CD4-positive, alpha-beta T cell treated with Interleukin-2 at 100 ng/mL for 4 hours (primary cell): ENCODE measurements around the gene DOCK4.
"Not testable (repeated sequence)": the region's sequence is repeated elsewhere in the genome, so short reads cannot be mapped to it uniquely, and the experiment has no call there.

Experiments used
- DNase-seq: peaks from one replicate; pipeline ENCODE4 v3.0.0-alpha.2; 2020; ENCODE audit warnings: low spot score

DOCK4 gene

DNA sequence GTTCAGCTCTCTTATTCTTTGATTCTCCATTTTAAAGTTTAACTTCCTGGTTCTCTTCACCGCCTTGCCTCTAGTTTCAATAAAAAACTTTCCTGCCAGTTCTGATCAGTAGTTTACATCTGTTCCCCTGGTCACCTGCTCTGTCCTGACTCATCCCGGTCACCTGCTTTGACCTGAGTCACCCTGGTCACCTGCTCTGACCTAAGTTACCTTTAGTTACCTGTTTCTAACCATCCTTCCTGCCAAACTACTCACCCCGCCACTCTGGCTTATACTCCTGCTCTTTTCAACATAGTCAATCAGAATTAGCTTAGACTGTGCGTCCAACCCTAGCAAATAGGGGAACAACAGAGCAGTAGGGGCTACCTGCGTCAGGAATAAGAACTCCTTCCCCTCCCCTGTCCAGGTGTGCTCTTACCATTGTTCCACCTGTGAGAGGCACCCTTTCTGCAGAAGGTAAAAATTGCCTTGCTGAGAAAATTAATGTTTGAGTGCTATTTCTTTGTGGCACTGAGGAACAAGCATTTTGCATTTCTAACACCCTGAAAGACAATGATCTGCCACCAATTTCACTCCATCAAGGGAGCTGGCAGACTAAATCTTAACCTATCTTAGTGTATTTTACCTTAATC is 263.6 kb downstream of the DOCK4 start:
- DNase-seq: no peak

DNA sequence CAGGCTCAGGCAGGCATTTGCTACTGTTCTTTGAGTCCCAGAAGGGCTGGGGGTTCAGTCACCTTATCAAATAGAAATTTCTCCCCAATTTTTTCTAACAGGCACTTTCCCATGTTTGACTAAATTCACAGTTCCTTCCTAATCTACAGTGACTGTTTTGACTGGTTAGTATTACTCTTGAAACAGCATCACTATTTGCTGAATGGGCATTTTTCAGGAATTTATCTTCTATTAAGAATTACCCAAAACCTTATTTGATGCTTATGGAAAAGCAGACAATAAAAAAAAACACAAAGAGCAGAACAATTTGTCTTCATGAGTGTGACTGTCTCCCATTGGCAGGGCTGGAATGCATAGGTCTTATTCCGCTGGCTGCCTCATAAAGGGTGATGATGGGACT is 269.0 kb downstream of the DOCK4 start:
- DNase-seq: no peak

DNA sequence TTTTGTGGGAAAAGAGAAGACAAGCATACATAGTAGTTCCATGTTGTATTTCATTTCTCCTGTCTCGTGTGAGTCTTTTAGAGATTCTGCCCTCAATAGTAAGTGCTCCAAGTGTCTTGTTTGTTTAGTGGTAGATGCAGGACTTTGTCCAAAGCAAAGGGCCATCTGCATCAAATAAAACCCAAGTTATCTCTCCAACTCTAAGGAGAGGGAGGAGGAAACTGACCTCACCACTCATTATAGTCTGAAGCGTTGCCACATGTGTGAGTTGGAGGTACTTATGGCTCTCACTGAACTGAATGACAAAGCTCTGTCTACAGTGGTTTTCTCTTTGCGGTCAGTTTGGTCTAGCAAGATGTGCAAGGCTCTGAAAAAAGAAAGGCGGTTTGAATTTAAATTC is 272.6 kb downstream of the DOCK4 start:
- no peak for DNase-seq

DNA sequence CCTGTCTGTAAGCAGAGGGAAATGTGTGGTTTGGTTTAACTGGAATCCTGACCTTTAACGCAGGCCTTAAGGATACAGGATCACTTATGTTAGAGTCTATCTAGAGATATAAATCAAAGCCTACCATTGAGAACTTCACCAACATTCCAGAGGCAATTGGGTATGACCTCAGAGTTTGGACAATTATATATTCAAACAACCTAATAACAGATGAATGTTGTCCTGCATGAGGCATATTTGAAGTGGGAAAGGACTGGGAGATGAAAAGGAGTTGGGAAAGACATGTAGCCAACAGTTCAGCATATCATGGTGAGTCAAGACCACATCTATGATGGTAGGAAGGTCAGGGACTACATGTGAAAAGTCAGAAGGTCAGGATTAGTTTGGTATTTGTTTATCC is 274.2 kb downstream of the DOCK4 start:
- no peak for DNase-seq

DNA sequence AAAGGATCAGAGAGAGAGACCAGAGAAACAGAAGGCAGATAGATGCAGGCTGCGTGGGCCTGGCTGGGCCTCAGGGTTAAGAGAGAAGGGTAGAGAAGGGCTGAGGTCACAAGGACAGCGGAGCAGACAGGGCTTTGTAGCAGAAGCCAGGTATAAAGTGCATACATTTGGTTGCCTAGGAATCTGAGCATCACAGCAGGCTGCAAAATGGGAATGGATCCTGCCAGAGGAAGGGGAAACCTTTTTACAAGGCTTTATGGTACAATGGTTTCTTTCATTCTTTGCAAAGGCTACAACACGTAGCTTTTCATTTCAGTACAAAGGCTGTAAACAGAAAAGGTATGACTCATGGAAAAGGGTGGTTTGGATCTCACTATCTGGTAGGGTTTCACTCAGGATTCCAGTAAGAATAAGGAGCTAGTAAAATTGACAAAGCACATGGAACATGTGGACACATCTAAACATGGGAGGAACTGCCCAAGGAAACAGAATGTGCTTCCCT is 275.1 kb downstream of the DOCK4 start:
- DNase-seq: no peak

DNA sequence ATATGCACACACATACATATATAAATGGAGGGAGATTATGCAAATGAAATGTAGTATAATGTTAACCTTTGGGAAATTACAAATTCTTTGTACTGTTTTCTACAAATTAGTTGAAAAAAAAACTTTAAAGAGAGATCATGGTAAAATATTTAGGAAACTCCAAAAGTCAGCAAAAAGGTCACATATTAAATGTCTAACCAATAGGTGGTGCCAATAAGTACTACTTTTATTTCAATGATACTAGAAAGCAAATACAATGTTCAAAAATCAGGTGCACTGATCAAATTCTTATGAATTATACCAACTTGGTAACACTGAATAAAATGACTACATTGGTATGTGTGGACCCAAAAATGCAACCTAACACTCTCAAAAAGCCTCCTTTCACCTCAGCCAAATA is 276.9 kb downstream of the DOCK4 start:
- DNase-seq: no peak

DNA sequence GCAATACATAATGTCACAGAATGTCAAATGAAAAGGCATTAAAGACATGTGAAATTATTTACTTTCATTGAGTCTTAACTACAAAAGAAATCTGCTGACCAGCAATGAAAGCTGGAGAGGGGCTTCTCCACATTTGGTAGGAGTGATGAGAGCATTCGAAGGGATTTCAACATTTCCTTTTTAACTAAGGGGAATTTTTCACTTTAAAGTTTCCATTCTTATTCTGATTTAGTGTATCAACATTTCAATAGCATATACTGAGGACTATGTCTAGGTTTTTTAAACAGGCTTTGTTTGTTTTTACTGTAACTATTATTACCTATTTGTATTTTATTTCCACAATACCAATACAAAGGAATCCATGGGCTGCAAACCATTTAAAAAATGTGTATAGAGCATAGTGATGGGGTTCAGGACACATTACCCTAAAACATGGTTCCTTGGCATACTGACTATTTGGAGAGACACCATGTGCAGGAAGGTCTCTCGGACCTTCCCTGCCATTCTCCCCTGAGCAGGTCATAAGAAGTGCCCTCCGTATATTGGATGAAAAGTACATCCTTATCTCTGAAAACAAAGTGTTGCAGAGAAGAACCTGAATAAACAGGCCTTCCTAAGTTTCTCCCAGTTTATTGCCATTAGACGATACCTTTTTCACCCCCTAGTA is 278.7 kb downstream of the DOCK4 start:
- no peak for DNase-seq

DNA sequence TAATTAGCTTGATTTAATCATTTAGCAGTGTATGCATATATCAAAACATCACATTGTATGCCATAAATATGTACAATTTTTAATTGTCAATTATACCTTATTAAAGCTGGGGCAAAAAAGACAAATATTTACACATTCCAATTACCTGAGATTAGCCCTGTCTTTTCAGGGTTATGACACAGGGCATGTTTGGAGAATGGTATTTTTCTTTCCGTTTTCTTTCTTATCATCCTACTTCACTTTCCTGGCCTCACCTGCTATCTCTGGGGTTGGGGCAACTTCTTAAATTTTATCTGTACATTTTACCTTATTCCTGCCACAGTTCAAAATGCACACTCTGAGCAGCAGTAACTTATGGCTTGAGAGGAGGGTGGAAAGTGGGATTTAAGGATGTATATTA is 285.9 kb downstream of the DOCK4 start:
- DNase-seq: no peak

DNA sequence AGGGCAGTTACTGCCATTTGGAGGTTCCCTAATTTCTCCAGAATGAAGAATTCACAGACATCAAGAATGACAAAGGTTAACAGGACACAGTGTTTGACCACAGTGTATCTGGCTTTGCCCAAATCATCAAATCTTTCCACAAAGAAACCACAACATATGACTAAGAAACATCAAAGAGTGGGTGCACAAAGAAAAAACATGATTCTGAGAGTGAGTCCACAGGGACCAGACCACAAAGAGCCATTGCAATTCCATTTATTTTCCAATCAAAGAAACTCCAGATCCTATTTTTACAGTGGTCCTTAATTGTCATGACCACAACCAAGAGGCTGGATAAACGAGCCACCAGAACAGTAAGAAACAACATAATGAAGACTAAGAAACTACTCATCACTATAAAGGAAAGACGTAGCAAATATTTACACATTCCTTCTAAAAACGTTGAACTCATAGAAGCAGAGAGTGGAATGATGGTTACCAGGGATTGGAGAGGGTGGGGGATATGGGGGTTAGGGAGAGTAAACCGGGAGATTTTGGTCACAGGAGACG is 286.5 kb downstream of the DOCK4 start:
- no peak for DNase-seq

DNA sequence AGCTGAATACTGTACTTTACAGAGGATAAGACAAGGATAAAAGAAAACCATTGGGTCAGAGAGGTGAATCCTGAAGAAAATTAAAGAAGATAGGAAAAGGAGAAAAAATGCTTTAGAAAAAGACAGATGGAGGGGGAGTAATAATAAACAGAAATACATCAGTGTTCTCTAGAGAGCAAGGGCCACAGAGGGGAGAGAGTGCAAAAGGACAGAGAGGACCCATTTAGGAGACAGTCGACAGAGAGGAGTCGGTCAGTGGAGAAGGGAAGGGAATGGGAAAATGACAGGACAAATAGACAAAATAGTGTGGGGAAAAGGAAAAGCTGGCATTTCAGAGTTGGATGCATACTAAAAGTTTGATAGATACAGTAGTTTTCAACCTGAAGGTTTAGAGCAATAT is 287.0 kb downstream of the DOCK4 start:
- DNase-seq: no peak

DNA sequence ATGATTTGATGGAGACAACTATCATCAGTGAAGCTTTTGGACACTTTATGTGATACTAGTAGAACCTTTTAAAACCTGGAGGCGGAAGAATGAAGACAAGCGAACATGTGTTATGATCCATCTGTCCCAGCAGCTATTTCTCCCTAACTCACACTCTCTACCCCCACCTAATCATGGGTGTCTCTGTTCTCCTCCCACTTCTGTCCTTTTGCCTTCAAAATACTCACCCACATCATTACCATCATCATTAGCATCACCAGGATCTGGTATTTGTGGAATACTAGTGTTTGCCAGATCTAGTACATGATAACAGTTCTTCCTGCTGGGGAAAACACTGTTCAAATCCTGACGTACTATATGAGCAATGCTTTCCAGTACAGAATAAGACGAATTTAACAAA is 287.7 kb downstream of the DOCK4 start:
- DNase-seq: no peak

DNA sequence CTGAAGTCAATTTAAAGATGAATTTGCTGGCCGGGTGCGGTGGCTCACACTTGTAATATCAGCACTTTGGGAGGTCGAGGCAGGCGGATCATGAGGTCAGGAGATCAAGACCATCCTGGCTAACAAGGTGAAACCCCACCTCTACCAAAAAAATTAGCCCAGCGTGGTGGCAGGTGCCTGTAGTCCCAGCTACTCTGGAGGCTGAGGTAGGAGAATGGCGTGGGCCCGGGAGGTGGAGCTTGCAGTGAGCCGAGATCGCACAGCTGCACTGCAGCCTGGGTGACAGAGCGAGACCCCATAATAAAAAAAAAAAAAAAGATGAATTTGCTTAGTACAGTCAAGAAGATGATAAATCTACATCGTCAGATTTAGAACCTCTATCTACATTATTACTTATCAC is 288.8 kb downstream of the DOCK4 start:
- DNase-seq: not testable (repeated sequence)

DNA sequence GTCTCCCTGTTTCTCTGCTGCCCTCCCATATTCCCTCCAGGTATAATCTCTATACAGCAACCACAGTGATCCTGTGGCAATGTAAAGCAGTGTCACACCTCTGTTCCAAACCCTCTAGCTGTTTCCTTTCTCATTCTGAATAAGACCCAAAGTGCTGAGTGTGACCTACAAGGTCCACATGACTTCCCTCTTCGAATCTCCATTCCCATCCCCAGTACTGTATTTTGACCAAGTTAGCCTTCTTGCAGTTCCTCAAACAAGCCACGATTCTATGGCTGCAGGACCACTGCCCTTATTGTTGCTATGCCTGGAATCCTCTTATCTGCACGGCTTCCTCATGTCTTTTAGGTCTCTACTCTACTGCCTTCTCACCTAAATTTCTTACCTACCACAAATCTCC is 291.9 kb downstream of the DOCK4 start:
- no peak for DNase-seq

DNA sequence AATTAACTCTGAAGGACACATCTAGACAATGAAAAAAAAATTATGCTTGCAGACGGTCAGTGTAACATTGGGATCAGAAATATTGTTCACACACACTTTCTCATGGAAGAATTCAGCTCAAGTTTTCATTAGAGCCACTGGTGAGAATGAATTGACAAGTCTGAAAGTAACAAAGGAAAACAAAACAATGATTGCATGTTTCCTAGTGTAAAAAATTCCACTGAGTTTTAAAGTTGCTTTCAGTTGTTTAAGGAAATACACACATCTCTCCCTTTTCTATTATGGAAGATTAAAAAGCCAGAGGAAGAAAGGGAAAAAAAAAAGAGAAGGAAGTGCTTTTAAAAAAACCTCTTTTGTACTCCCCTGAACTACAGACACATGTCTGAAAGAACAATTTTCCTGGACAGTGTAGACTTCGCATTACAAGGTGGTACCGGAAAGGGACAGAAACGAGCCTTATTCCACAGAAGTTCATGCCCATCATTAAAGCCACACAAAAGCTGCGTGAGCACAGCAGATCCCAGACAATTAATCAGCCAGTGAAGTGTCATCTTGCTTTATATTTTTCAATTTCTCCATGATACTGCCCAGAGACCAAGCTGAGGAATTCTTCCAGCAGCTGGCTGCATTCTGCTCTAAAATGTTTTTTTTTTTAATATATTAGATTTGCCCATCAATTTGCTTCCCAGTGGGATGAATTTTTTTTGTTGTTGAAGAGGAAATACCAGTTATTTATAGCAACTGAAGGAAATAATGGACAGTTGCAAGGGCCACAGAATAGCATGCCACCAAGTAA is 294.8 kb downstream of the DOCK4 start:
- no peak for DNase-seq

DNA sequence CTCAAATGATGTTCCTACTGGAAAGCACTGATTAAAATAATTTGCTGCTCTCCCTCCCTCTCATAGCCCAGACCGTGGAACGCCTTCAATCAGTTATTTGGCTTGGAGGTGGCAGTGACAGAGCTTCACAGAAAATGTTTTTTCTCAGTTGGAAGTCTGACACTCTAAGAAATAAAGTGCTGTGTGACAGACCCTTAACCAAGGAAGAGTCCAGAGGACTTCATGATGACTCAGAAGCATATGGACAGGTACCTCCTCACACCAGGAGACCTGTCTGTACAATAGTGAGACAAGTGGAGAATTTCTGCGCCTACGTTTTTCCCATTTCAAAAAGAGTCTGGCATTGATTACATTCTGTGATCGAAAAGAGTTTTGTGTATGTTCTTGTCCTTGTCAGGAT is 295.5 kb downstream of the DOCK4 start:
- no peak for DNase-seq

DNA sequence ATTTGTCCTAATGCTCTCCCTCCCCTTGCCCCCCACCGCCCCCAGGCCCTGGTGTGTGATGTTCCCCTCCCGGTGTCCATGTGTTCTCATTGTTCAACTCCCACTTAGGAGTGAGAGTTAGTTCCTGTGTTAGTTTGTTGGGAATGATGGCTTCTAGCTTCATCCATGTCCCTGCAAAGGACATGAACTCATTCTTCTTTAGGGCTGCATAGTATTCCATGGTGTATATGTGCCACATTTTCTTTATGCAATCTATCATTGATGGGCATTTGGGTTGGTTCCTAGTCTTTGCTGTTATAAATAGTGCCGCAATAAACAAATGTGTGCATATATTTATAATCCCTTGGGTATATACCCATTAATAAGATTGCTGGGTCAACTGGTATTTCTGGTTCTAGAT is 297.5 kb downstream of the DOCK4 start:
- DNase-seq: not testable (repeated sequence)

DNA sequence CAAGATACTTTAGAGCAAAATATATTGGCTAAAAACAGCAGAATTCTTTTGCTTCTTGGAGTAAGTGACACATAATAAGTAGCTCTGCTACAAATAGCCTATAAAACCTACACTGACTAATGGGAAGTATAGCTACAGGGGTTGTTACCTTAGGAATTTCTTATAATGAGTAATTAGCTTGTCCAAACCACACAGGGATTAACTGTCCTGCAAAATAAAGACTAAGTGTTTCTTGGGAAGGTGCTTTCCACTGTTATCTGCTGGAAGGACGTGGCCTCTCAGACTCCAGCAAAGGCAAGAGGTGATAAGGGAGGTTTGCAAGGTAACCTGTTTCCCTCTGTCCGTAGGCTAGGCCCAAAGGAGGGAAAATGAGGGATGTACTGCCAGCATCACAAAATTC is 302.4 kb downstream of the DOCK4 start:
- no peak for DNase-seq

DNA sequence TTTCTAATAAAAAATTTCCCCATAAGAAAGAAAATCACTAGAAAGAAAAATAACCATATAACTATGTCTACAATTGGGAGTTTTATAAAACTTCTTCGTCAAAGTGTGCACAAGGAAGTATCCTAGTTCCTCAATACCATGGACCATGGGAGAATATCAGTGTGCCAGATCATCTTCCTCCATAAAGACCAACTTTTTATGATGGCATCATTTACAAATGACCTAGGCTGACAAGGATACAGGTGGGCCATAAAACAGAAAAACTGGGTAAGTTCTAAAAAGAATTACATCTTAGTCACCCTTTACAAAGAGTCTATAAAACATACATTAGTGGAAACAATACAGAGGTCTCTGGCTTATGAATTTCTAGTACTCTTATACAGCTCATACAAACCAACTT is 303.2 kb downstream of the DOCK4 start:
- DNase-seq: no peak

DNA sequence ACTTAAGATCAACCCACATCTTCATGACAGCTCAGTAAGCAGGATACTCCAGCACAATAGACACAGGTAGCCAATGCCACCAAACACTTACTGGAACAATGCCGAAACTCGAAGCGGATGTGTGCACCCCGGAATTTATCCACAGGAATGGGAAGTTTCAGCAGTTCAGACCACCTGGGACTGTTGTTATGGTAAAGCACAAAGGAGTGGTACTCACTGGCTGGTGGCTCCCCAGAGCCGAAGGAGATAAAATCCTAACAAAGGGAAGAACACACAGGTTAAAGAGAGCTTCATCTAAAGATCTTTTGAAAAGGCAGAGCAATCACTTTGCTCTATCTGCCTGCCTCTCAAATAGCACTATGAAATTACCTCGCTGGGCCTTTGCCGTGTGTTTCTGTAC is 305.9 kb downstream of the DOCK4 start:
- no peak for DNase-seq

DNA sequence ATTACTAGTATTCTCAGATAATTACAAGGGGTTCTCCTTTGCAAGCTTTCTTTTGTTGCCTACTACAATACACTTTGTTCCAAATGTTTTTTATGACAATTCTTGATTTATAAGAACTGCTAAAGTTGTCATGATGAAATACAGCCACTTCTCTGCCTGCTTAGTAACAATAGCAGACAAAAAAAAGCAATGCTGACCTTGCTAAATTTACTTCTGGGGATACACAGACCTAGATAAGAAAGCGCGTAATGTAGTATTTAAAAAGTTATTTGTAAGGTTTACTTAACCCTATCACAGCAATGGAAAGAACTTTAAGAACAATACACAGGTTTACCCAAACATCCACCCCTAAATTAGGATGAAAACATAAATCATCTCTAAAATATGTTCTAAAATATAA is 311.1 kb downstream of the DOCK4 start:
- no peak for DNase-seq

DNA sequence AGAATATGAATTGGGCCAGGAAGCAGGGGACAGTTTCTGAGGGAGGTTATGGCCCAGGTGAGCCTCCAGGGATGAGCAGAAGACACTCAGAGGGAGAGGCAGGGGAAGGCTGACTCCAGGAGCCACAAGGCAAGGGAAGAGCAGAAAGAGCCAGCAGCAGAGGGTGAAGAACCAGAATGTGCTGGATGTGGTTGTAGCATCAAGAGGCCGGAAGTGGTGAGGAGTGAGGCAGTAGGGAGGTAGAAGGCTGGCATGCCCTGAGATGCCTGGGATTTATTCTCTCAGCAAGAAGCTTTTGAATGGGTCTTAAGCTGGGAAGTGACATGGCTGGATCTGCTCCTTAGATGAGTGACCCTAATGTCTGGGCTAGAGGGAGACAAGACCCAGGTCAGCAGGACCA is 311.7 kb downstream of the DOCK4 start:
- DNase-seq: no peak

DNA sequence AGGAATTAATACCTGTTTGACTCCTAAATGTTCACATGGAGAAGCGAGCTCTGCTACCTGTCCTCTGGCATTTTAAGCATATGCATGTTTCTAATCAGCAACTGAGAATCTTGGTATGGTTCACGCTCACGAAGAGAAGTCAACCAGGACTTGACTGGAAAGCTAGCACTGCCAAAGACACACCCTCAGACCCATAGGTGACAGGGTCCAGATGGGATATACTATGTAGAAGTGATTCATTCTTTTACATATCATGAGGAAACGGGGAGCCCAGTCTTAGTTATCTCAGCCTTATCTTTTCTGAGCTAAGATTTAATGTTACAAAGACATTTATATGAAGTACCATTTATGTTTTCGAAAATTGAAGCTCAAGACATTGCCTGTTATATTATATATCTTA is 313.0 kb downstream of the DOCK4 start:
- DNase-seq: no peak

DNA sequence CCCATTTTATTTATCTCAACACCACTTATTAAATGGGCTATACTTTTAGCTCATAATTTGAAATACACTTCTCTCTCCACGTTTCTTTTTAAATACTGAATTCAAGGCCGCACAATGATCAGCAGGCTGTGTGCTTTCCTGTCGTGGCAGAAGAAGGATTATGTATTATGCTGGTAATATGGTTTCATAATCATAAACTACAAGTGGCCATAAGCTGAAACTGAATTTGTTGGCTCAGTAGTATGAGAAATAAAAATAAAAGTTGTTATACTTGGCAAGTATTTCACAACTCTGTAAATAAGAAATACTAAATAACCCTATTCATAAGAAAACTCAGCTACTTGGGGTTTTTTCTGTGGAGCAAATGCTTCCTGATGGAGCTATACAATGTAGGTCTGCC is 313.6 kb downstream of the DOCK4 start:
- DNase-seq: no peak
